Measurements from ENCODE around the gene IL17RC.

Gene IL17RC

DNA sequence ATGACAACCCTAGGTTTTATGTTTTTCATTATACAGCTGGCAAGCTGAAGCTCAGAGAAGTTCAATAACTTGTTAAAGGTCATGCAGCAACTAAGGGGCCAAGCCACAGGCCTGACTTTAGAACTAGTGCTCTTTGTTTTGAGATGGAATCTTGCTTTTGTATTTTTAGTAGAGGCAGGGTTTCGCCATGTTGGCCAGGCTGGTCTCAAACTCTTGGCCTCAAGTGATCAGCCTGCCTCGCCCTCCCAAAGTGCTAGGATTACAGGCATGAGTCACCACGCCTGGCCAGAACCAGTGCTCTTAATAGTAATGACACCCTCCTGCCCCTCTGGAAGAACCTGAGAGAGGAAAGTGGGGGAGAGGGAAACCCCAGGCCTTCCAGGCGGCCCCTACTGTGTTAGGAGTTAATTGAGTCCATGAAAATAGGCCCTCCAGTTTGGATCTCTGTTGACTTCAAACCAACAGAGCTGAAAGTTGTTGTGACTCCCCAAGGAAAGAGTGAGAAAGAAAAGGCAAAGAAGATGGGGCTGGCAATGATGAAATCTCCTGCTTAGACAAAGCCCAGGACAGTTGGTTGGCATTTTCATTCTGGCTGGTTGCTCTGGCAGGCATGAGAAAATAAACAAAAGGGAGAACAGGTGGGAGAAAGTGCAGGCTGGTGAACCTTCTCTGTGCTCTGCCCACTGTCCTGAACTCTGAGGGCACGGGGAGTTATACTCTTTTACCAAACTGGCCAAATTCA is 38.9 kb downstream of the IL17RC start:
- no peak overlapping the region for H3K4me3 ChIP-seq (ENCODE audit: low read length)
- no peak for DNase-seq (ENCODE audit: low read depth, low spot score)

DNA sequence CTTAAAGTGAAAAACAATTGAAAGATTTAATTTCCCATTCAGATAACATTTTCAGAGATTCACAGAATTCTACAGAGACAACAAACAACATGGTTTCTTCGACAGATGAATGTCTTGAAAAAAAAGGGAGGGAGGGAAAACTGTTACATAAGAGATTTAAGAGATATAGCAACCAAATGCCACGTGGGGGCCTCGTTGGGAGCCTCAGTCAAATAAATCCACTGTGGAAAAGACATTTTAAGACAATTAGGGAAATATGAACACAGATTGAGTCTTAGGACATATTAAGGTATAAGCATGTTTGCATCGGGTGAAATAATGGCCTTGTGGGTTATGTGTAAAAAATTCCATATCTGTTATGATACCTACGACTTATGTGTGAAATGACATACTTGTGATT is 40.3 kb downstream of the IL17RC start:
- no peak for DNase-seq (ENCODE audit: low read depth, low spot score)

DNA sequence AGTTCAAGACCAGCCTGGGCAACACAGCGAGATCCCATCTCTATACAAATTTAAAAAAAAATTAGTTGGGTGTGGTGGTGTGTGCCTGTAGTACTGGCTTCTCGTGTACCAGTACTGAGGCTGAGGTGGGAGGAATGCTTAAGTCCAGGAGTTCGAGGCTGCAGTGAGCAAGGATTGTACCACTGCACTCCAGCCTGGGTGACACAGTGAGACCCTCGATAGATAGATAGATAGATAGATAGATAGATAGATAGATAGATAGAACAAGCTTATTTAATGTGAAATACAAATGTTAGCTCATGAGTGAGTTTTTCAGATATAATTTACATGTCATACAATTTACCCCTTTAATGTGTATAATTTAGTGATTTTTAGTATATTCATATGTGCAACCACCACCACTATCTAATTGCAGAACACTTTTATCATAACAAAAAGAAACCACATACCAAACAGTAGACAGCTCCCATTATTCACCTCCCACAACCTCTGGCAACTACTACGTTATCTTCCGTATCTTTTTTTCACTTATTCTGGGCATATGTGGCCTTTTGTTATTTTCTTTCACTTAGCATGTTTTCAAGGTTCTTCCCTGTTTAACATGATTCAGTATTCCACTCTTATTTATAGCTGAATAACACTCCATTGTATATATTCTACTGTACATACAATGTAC is 48.4 kb downstream of the IL17RC start:
- H3K4me3 ChIP-seq (ENCODE audit: low read length): no peak overlapping the region
- no peak for DNase-seq (ENCODE audit: low read depth, low spot score)

More for the DNA sequence above, 40.3 kb downstream of the IL17RC start:
- no peak overlapping the region for H3K4me3 ChIP-seq (ENCODE audit: low read length)

DNA sequence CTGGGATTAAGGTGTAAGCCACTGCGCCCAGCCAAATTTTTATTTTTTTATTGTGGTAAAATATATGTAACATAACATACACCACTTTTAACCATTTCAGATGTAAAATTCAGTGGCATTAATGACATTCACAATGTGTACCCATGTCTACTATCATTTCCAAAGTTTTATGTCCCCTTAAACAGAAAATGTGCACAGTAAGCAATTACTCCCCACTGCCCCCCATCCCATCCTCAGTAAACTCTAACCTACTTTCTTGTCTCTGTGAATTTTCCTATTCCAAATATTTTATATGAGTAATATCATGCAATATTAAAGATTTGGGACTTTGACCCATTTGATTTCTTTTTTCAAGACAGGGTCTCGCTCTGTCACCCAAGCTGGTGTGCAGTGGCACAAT is 49.9 kb downstream of the IL17RC start:
- H3K4me3 ChIP-seq (ENCODE audit: low read length): no peak overlapping the region
- no peak for DNase-seq (ENCODE audit: low read depth, low spot score)

DNA sequence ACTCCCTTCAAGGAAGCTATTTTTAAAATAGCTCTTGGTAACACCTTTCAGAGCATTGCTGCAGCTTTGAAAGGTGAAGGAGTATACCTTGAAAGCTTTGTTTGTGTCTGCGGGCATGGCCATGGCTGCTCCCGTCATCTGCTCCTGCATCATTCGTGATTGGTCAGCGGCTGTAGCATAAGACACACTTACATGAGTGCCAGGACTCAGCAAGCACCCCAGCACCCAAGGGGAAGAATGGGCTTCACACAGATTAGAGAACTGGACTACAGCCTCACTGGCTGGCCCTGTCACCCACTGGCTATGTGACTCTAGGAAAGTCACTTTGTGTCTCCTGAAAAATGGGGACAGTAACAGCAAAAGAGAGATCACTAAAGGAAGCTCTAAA is 52.7 kb downstream of the IL17RC start:
- no peak for DNase-seq (ENCODE audit: low read depth, low spot score)

DNA sequence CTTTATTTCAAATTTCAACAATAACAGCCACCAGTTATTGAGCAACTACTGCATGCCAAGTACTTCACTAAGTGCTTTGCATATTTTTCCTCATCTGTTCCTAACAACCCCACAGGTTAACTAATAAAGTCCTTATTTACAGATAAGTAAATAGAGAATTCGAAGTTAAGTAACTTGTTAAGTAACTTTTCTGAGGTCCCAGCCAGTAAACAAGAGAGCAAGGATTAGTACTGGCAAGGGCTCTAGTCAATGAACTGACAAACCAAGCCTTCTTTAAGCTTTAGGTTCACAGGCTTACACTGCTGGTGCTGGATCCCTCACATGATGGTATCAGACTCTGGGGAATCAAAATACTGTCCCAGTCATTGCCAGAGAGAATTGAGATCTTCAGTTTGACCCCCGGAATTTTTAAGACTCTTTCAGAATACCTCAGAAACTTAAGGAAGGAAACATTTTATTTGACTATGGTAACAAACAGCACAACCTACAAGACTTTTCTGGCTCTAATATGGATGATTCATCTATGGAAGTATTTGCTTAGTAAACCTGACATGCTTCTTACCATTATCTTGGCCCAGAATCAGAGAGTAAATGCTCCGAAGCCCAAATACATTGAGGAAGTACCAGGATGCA is 53.2 kb downstream of the IL17RC start:
- DNase-seq (ENCODE audit: low read depth, low spot score): no peak
- H3K4me3 ChIP-seq (ENCODE audit: low read length): no peak overlapping the region

More for the DNA sequence above, 52.7 kb downstream of the IL17RC start:
- H3K4me3 ChIP-seq (ENCODE audit: low read length): no peak overlapping the region

DNA sequence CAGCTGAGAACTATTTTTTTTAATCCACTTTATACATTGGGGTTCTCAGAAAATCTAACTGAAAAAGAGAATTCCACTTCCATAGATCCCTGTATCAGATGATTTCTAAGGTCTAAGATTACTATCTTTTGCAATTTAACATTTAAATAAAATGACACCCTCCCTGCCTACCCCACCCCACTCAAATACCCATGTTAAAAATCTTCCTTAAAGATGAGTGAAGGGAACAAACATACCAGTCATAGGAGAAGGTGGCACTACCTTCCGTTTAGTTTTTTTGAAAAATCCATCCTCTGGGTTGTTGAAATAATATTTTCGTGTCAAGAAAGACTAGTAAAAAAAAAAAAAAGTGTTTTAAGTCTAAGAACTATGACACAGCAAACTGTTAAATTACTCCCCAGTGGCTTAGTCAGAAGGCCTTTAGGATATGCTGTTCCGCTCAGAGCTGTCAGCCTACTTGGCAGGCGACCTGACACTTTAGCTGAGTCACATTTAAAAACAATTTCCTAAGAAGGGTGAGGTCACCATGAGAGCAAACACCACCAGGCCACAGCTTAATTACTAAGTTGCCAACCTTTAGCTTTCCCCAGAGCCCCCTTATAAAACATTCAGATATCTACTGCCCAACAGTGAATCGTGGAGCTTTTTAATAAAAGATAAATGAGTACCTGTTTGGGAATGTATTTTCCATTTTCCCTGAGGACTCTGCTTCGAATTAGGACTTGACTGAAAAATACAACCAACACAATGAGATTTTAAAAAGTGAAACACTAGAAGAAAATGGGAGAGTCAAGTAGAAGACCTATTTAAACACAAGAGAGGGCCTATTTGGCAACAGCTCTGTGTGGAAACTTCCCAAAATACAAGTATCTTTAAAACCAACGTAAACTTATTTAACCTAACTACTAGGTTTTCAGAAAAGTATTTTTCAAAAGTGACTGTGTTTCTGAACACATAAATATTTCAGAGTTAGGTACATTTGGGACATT is 60.1 kb downstream of the IL17RC start:
- no peak for DNase-seq (ENCODE audit: low read depth, low spot score)
- no peak overlapping the region for H3K4me3 ChIP-seq (ENCODE audit: low read length)

DNA sequence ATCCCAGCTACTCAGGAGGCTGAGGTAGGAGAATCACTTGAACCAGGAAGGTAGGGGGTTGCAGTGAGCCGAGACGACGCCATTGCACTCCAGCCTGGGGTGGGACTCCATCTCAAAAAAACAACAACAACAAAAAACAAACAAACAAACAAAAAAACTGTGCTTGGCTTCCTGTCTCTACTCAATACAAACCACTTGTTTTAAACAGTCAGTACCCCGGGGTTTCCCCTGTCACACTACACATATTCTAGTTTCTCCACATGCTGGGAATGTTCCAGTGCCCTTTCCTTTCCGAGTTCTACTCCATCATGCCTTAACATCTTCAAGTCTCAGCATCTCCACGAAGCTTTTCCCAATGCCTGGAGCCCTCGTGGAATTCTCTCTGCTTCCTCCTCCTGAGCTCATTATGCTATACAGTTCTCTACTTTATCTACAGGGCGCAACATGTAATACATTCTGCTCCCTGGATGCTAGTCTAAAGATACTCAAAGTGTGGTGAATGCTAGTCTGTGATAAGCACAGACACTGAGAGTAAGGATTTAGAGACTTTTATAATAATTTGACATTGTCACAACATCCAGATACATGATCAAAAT is 61.9 kb downstream of the IL17RC start:
- no peak for DNase-seq (ENCODE audit: low read depth, low spot score)
- no peak overlapping the region for H3K4me3 ChIP-seq (ENCODE audit: low read length)

DNA sequence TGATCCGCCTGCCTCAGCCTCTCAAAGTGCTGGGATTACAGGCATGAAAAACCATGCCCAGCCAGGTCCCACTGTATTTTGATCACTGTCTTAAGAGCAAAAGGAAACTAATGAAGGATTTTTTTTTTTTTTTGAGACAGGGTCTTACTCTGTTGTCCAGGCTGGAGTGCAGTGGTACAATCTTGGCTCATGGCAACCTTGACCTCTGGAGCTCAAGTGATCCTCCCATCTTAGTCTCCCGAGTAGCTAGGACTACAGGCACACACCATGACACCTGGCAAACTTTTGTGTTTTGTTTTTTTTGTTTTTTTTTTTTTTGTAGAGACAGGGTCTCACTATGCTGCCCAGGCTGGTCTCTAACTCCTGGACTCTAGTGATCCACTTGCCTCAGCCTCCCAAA is 63.4 kb downstream of the IL17RC start:
- H3K4me3 ChIP-seq (ENCODE audit: low read length): no peak overlapping the region
- DNase-seq (ENCODE audit: low read depth, low spot score): no peak
